Subcutaneous abdominal adipose tissue (tissue), 5 donors: ENCODE data around the gene MAGIX.

Experiments used
- H3K27ac ChIP-seq: one replicate; pipeline ENCODE4 v1.7.0; 2013; ENCODE audit warnings: low read depth, mild to moderate bottlenecking, inconsistent platforms, low read length, moderate library complexity
- H3K27me3 ChIP-seq, 5 donors: one replicate each; pipeline ENCODE4 v1.7.0; 2013; ENCODE audit warnings: low read length in 5 of 5, inconsistent platforms in 1 of 5; ENCODE audit not compliant: control insufficient read depth in 5 of 5, insufficient read depth in 4 of 5
- H3K36me3 ChIP-seq, 5 donors: one replicate each; pipeline ENCODE4 v1.7.0; 2013; ENCODE audit warnings: low read length in 5 of 5; ENCODE audit not compliant: control insufficient read depth in 5 of 5, insufficient read depth in 5 of 5
- H3K4me1 ChIP-seq, 5 donors: one replicate each; pipeline ENCODE4 v1.7.0; 2013; ENCODE audit warnings: low read length in 5 of 5, mild to moderate bottlenecking in 3 of 5, moderate library complexity in 1 of 5; ENCODE audit not compliant: control insufficient read depth in 5 of 5, insufficient read depth in 5 of 5
- H3K4me3 ChIP-seq, 5 donors: one replicate each; pipeline ENCODE4 v1.7.0; 2013; ENCODE audit warnings: low read length in 5 of 5, low read depth in 1 of 5
- H3K9ac ChIP-seq, 5 donors: one replicate each; pipeline ENCODE4 v1.7.0; 2013; ENCODE audit warnings: low read length in 5 of 5, mild to moderate bottlenecking in 4 of 5, moderate library complexity in 3 of 5
- H3K9me3 ChIP-seq, 5 donors: one replicate each; pipeline ENCODE4 v1.7.0; 2013; ENCODE audit warnings: low read length in 5 of 5; ENCODE audit not compliant: control insufficient read depth in 5 of 5
- donor health status: healthy.
- donor health status: healthy.
- donor health status: healthy.
- donor health status: healthy.
- donor health status: healthy.

Gene MAGIX

GRCh38 chrX:49190821-49191573 lies 28.4 kb downstream of the MAGIX start:
- Histone ChIP-seq H3K27ac (peak overlapping the region; percentile 70), H3K36me3 (no peaks in the 10 kb centered on the region), H3K27me3 (peaks cover 0 to 6% (median 2%) of the 10 kb centered on the region in 5 donors), H3K4me1 (peaks cover 0 to 10% (median 9%) of the 10 kb centered on the region in 5 donors), H3K4me3 (peak overlapping the region; percentile 55 to 74 (median 68)), H3K9me3 (no peaks in the 10 kb centered on the region), H3K9ac (peak overlapping the region in 4 of 5 donors; percentile 67 to 82 (median 74))

- Histone ChIP-seq H3K36me3 (no peaks in the 10 kb centered on the region), H3K9ac (peak overlapping the region in 4 of 5 donors; percentile 67 to 82 (median 74)), H3K9me3 (no peaks in the 10 kb centered on the region), H3K4me3 (peak overlapping the region; percentile 55 to 74 (median 68)), H3K4me1 (peaks cover 0 to 10% (median 8%) of the 10 kb centered on the region in 5 donors), H3K27me3 (peaks cover 0 to 5% (median 2%) of the 10 kb centered on the region in 5 donors), H3K27ac (peak overlapping the region; percentile 70)
Observed at GRCh38 chrX:49191574-49192011, 29.0 kb downstream of the MAGIX start.

- H3K4me1 ChIP-seq = peaks cover 0 to 10% (median 8%) of the 10 kb centered on the region in 5 donors
- H3K9me3 ChIP-seq = no peaks in the 10 kb centered on the region
- H3K36me3 ChIP-seq = no peaks in the 10 kb centered on the region
- H3K27ac ChIP-seq = no peak overlapping the region
- no peak overlapping the region for H3K4me3 ChIP-seq
- no peak overlapping the region for H3K9ac ChIP-seq
- H3K27me3 ChIP-seq = peaks cover 0 to 7% (median 3%) of the 10 kb centered on the region in 5 donors
Observed at GRCh38 chrX:49192722-49193328, 30.3 kb downstream of the MAGIX start.

GRCh38 chrX:49193542-49193964 lies 31.0 kb downstream of the MAGIX start:
- no peak overlapping the region for H3K4me3 ChIP-seq
- H3K4me1 ChIP-seq = peaks cover 0 to 10% (median 8%) of the 10 kb centered on the region in 5 donors
- no peak overlapping the region for H3K9ac ChIP-seq
- peaks cover 0 to 7% (median 2%) of the 10 kb centered on the region in 5 donors for H3K27me3 ChIP-seq
- no peak overlapping the region for H3K27ac ChIP-seq
- no peaks in the 10 kb centered on the region for H3K36me3 ChIP-seq
- no peaks in the 10 kb centered on the region for H3K9me3 ChIP-seq

- H3K9me3 ChIP-seq = no peaks in the 10 kb centered on the region
- H3K4me3 ChIP-seq = no peak overlapping the region
- H3K4me1 ChIP-seq = peaks cover 0 to 11% (median 6%) of the 10 kb centered on the region in 5 donors
- H3K27me3 ChIP-seq = peaks cover 0 to 7% (median 0%) of the 10 kb centered on the region in 5 donors
- H3K36me3 ChIP-seq = no peaks in the 10 kb centered on the region
- no peak overlapping the region for H3K27ac ChIP-seq
- H3K9ac ChIP-seq = no peak overlapping the region
Observed at GRCh38 chrX:49197543-49198087, 35.1 kb downstream of the MAGIX start.

GRCh38 chrX:49198540-49199314 lies 36.2 kb downstream of the MAGIX start:
- H3K27me3 ChIP-seq = peaks cover 0 to 7% (median under 1%) of the 10 kb centered on the region in 5 donors
- no peak overlapping the region for H3K9ac ChIP-seq
- H3K27ac ChIP-seq = no peak overlapping the region
- H3K4me1 ChIP-seq = peaks cover 0 to 11% (median 6%) of the 10 kb centered on the region in 5 donors
- H3K4me3 ChIP-seq = no peak overlapping the region
- H3K9me3 ChIP-seq = no peaks in the 10 kb centered on the region
- H3K36me3 ChIP-seq = no peaks in the 10 kb centered on the region

- peaks cover 0 to 11% (median 6%) of the 10 kb centered on the region in 5 donors for H3K4me1 ChIP-seq
- peaks cover 0 to 7% (median 6%) of the 10 kb centered on the region in 5 donors for H3K27me3 ChIP-seq
- no peak overlapping the region for H3K9ac ChIP-seq
- H3K36me3 ChIP-seq = no peaks in the 10 kb centered on the region
- no peaks in the 10 kb centered on the region for H3K9me3 ChIP-seq
- no peak overlapping the region for H3K4me3 ChIP-seq
- no peak overlapping the region for H3K27ac ChIP-seq
Observed at GRCh38 chrX:49199315-49199595, 36.7 kb downstream of the MAGIX start.

GRCh38 chrX:49199906-49200771 lies 37.6 kb downstream of the MAGIX start, which contains the start of gene SYP:
SYP (minus strand) TSS chrX:49200193; CDS start chrX:49200186, 7 bp downstream.
- H3K36me3 ChIP-seq = no peaks in the 10 kb centered on the region
- H3K4me1 ChIP-seq = peaks cover 0 to 11% (median 6%) of the 10 kb centered on the region in 5 donors
- H3K27me3 ChIP-seq = peaks cover 0 to 14% (median 6%) of the 10 kb centered on the region in 5 donors
- no peaks in the 10 kb centered on the region for H3K9me3 ChIP-seq
- H3K4me3 ChIP-seq = peak within 1 kb of the TSS; percentile 13 to 59 (median 42)
- no peak within 1 kb of the TSS for H3K27ac ChIP-seq
- H3K9ac ChIP-seq = peak within 1 kb of the TSS in 1 of 5 donors; percentile 42

GRCh38 chrX:49202022-49202421 lies 39.5 kb downstream of the MAGIX start:
- Histone ChIP-seq H3K36me3 (no peaks in the 10 kb centered on the region), H3K4me3 (no peak overlapping the region), H3K9ac (no peak overlapping the region), H3K9me3 (no peaks in the 10 kb centered on the region), H3K27ac (no peak overlapping the region), H3K4me1 (peaks cover 0 to 11% (median 6%) of the 10 kb centered on the region in 5 donors), H3K27me3 (peaks cover 0 to 22% (median 11%) of the 10 kb centered on the region in 5 donors)
